GM12892 (cell line): ENCODE measurements around the gene TCF4.

Source experiments
- DNase-seq: peaks from one replicate; pipeline ENCODE4 v3.0.0; 2011; ENCODE audit not compliant: insufficient read length
- FAIRE-seq: peaks from 2 replicates; lab custom pipeline; 2011; peaks lifted over from hg19 to GRCh38; lab: Jason Lieb, UNC
- POLR2A ChIP-seq: IDR thresholded peaks from 2 replicates; pipeline ENCODE4 v1.6.1; 2011; ENCODE audit warnings: low read depth, low read length, control low read depth
- POLR2AphosphoS5 ChIP-seq: IDR thresholded peaks from 2 replicates; pipeline ENCODE4 v1.6.1; 2011; ENCODE audit warnings: low read depth, low read length, control low read depth
- TAF1 ChIP-seq: IDR thresholded peaks from 2 replicates; pipeline ENCODE4 v1.6.1; 2011; ENCODE audit warnings: low read depth, mild to moderate bottlenecking, control low read depth, low read length, borderline replicate concordance

The TCF4 gene

DNA sequence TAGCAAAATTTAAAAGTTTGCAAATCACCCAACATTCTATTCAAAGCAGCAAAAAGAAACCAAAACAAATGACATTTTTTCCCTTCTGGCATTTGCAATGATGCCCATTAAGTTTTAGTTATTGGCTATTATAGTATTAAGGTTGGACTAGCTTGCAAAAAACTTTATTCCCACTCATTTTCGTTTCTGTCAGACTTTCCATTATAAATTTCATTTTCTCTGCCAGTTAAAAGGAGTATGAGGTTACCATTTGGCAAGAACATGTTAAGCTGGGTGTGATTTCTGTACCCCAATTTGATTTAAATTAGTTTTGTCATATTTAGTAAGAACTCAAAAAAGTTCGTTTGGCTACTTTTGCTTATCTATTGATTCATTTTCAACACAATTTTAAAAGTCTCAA is 187.9 kb downstream of the TCF4 start:
- DNase-seq: no peak
- FAIRE-seq: no peak
- TF ChIP-seq TAF1 (no peak), POLR2A (no peak), POLR2AphosphoS5 (no peak)

DNA sequence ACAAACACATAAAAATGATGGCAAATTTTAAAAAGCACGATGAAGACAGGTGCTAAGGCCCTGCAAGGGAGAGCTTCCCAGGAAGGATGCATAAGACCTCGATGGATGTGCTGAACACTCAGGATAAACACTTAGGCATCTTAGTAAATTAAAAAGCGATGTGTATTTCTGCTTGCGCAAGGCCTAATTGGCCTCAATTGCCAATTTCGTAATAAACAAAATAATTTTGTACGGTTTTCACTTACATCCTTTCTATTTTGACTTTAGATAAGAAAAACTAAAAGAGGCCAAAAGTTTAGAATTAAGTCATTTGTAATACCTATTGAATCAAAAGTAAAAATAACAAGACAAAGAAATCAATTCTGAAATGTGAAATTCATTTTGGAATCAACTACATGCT is 189.1 kb downstream of the TCF4 start:
- no peak for TF ChIP-seq TAF1
- no peak for TF ChIP-seq POLR2A
- no peak for TF ChIP-seq POLR2AphosphoS5
- no peak for FAIRE-seq
- no peak for DNase-seq

DNA sequence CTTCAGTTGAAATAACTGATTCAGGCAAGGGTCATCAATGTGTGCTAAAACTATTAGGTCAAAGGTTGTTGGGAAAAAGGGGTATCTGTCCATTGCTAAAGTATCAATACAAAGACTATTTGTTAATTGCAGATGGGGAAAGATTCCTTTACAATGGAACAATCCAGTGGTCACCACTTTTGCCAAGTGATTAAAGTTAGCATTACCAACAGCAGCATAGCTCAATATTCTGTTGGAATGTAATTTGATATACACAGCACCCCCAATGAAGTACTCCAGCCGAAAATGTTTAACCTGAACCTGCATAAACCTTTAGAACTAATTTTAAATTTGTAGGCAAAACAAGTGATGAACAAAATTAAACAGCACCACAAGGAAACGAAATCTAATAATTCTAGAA is 191.0 kb downstream of the TCF4 start:
- no peak for TF ChIP-seq POLR2AphosphoS5
- DNase-seq (no peak), FAIRE-seq (no peak)

DNA sequence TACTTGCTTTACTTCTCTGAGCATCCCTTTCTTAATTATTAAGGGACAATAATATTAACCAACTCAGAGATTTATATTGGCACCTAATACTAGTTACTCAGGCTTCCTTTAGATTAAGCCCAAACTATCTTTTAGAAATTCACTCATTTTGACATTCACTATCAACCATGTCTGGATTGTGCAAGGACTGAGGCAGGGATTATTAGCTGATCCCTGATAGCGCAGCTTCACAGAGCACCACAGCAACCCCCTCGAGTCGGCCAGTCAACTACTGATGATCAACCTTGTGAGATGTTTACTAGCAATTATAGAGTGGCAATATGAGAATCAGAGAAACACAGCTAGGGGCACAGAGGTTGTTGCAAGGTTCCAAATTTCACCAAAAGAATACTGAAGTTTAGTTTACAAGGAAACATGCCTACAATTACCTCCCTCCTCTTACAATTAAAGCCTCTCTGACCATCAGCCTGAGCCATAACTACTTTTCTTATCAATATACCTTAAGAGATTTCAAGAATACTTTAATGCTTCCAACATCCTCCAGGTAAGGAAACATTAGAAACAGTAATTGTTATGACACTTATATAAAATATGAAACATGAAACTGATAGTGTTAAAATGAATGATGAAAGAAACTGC is 191.6 kb downstream of the TCF4 start:
- FAIRE-seq (no peak), DNase-seq (no peak)
- TF ChIP-seq POLR2AphosphoS5 (no peak), POLR2A (no peak), TAF1 (no peak)

DNA sequence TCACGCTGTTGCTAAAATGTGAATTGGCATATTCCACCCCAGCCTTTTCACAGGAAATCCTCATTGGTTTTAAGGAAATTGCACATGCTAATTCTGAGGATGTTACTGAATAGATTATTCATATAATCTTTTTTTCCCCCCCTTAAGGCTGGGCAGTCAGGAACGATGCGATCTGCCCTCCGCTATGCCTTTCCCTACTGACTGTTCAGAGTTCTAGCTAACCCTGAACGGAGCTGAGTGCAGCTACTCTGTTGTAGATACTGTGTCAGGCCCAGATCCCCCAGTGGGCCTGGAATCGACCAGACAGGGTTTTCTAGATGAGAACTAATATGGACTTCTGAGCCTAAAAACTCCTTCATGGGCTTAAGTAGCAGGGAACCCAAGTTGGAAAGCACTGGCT is 192.2 kb downstream of the TCF4 start:
- FAIRE-seq (no peak), DNase-seq (no peak)
- no peak for TF ChIP-seq POLR2AphosphoS5
- no peak for TF ChIP-seq POLR2A
- no peak for TF ChIP-seq TAF1

DNA sequence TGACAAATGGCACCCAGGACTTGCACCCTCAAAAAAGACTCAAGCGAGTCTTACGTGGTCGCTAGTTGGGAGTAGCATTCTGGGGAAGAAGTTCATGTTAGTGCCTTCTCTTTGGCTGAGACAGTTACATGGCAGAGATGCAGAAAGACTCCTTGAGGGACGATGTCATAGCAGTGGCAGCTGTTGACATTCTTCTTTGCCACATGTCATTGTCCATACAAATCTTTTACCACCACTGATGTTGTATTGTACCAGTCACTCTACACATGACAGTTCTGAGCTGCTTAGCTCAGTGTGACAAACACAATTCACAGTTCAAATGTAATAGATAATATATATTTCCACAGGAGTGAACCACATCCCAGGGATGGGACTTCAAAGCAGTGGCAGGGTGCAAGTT is 197.1 kb downstream of the TCF4 start:
- TF ChIP-seq TAF1 (no peak), POLR2AphosphoS5 (no peak), POLR2A (no peak)
- DNase-seq (no peak), FAIRE-seq (no peak)

DNA sequence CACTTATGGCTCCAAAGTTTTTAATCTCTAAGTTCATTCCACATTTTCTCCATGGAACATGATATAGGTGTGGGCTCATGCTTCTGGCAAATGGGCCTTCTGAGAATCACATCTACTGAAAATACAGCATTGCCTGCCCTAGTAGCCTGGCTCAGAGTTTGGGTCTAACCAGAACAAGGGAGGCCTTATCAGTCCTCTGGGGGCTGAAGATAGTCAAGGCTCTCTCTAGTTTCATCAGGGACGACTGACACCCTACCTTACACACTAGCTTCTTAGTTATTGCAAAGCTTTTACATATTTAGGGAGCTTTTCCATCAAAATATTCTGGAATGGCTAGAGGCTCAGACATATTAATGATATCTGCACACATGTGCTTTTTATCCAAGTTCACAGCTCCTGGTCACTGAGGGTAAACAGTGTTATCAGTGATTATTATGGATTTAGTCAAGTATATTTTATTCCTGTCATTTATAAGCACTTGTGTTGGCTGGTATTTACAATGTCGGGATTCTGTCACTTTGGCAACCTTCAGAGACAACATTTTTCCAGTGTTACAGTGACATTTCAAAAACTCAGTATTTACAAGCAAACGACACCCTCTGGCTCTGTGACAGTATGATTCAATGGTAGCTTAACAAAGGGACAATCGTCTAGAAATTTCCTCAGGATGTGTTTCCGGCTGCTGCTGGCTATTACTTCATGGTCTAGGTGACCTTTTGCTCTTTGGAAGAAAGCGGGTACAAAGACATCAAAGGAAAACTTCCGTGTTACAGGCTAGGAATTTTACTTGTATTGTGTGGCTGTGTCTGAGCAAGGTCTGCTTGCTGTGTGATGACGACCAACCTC is 200.6 kb downstream of the TCF4 start:
- TF ChIP-seq TAF1 (no peak), POLR2A (no peak), POLR2AphosphoS5 (no peak)
- DNase-seq (no peak), FAIRE-seq (no peak)

DNA sequence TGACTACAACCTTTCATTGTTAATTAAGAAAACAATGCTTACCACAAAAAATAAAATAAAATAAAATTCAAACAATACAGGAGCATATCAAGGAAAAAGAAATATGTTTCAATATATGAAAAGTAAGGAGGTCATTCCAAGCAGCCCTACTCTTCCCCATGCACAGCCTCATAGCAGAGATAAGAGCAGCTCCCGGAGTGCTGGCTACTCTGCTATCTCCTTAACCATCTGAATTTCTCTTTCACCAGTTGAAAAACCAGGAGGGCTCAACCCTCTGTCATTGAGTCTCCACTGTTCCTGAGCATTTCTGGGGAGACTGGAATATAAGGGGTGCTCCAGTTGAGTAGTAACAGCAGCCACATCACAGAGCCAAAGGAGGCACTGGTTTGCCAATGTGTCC is 201.4 kb downstream of the TCF4 start:
- FAIRE-seq (no peak), DNase-seq (no peak)
- TF ChIP-seq POLR2AphosphoS5 (no peak), TAF1 (no peak), POLR2A (no peak)

DNA sequence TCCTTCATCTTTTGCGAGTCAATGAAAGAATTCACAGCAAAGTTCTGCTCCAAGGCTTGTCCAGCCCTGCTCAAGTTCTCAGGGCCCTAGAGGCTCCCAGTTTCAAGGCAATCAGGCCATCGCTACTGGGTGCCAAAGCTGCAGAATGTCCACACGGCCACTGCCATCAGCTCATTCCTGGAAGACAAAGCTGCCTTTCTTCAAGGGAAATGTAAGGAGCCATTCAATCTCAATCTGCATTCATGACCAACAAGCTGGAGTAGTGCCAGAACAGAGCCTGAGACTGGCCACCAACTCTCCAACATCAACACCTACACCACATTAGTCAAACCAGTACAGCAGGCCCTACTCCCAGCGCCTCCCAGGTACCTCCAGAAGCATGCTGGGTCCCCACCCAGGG is 202.2 kb downstream of the TCF4 start:
- TF ChIP-seq POLR2A: no peak
- no peak for TF ChIP-seq POLR2AphosphoS5
- TF ChIP-seq TAF1: no peak
- DNase-seq (no peak), FAIRE-seq (no peak)

DNA sequence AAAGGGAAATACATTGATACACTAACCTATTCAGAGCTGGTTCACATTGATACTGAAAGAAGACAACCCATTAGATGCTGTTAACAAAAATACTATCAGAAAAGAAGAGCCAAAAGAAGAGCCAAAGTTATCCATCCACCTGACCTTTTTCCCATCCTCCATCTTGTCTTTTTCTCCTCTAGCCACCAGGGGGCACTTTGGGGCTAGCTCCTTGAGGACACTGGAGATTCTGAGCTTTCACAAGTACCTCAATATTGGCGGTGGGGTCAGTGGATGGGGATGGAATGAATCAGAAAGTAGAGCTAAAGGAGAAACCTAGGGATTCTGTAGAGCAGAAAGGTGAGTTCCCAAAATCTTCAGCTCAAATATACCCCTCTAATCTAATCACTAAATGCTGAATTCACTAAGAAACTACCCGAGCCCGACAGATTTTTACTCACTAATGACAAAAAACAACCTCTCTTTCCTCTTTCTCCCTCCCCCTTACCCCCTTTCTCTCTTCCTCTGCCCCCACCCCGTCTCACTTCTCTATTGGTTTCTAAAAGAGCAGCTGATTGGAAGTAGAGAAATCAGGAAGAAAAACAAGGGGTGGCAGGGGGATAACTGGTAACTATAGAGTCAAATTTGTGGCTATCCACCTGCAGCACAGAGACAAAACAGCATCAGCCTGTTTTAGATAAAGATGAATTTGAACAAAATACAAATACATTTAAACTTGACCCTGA is 203.3 kb downstream of the TCF4 start:
- TF ChIP-seq POLR2A (no peak), POLR2AphosphoS5 (no peak), TAF1 (no peak)
- FAIRE-seq: no peak
- DNase-seq: no peak

DNA sequence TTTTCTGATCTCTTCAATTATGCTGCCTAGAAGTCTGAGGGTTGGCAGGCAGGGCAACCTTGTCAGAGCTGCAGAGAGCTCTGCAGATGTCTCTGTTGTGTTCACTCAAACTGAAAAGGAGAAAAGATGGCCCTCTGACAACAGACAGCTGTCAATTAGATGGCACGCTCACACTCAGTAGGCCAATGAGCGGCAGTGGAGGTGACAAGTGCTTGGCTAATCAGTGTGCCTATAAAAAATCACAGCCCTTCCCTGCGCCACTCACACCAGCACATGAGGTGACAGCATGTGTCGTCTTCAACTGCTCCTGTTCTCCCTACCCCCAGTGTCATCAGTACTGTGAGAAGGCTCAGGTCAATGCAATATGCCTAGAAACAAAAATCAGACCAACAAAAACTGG is 203.9 kb downstream of the TCF4 start:
- DNase-seq (no peak), FAIRE-seq (peak; percentile 5)
- no peak for TF ChIP-seq POLR2A
- no peak for TF ChIP-seq POLR2AphosphoS5
- TF ChIP-seq TAF1: no peak

DNA sequence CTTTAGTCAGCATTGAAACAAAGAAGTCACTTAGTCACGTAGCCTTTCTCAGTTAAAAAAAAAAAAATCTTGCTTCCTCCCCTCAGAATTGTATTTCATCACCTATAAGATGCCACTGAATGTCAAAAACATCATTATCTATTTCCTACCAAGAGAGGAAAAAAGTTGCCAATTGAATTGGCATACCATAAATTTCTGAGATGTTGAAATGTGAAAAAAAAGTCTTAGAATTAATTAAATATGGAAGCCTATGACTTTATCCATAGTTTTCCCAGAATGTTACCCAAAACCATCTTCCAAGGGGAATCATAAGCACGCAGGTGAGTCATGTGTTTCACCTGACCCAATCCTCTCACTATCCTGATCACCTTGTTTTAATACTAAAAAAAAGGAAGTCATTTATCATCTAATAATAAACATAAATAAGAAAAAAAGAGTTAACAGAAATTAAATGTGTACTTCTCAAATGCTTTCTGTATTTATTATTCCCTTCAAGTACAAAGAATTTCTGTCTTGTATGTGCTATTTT is 205.7 kb downstream of the TCF4 start:
- DNase-seq (no peak), FAIRE-seq (no peak)
- TF ChIP-seq POLR2AphosphoS5 (no peak), POLR2A (no peak), TAF1 (no peak)

DNA sequence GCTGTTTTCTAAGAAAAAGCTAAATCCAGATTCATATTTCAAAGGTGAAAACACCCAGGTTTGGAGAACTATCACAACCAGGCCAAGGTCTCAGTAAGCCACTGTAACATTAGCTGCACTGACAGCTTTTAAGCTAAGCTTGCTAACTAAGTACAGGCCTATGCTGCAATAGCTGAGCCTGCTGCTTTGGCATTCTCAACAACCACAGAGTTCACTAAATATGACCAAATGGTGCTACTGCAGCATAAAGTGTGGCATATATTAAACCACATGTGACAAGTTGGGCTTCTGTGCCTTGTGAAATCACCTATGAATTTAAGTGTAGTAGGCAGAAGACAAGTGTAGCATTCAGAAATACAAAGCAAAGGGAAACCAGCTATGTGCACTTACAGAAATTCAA is 206.7 kb downstream of the TCF4 start:
- FAIRE-seq (peak; percentile 14), DNase-seq (no peak)
- no peak for TF ChIP-seq TAF1
- TF ChIP-seq POLR2A: no peak
- TF ChIP-seq POLR2AphosphoS5: no peak

DNA sequence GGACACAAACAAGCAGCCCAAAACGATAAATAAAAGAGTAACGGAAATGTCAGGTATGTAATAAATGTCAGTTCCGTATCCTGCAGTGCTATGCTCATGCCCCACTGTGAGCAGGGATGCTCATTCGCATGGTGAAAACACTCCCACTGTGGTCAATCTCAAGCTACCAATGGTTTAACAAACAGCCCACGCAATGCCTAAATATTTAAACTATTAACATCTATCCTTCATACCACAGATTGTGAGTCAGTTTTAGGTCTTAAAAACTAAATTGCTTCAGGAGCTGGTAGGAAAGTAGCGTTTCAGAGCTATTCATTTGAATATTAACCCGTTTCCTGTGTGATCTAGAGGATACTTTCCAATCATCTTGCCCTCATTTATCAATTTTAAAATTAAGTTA is 207.4 kb downstream of the TCF4 start:
- TF ChIP-seq POLR2A (no peak), TAF1 (no peak), POLR2AphosphoS5 (no peak)
- FAIRE-seq: no peak
- DNase-seq: no peak
